Peyer's patch (tissue), 4 donors: ENCODE data around the gene TRUB1. TPM values are rescaled to one million over a fixed set of nuclear protein-coding genes. Genes with fewer than 3 reads are reported as not detected.

Experiments used
- DNase-seq, 3 donors: peaks; one replicate each; pipeline ENCODE4 v3.0.0-alpha.2; 2017 to 2019
- H3K27ac ChIP-seq, 4 donors: fragments of 200-600 bp; sonication (generic); one replicate each; pipeline ENCODE4 v1.5.1; 2016 to 2019
- H3K27me3 ChIP-seq, 2 donors: fragments of 200-600 bp; sonication (generic); one replicate each; pipeline ENCODE4 v1.5.1; 2019
- H3K36me3 ChIP-seq, 3 donors: fragments of 200-600 bp; sonication (generic); one replicate each; pipeline ENCODE4 v1.5.1; 2016 to 2019
- H3K4me1 ChIP-seq, 4 donors: fragments of 200-600 bp; sonication (generic); one replicate each; pipeline ENCODE4 v1.5.1; 2016 to 2019
- H3K4me3 ChIP-seq, 4 donors: fragments of 200-600 bp; sonication (generic); 1 replicate in 3 of 4; 2 replicates in 1 of 4; pipeline ENCODE4 v1.5.1; 2016 to 2019; ENCODE audit warnings: mild to moderate bottlenecking in 1 of 4
- H3K9me3 ChIP-seq, 4 donors: fragments of 200-600 bp; sonication (generic); one replicate each; pipeline ENCODE4 v1.5.1; 2016 to 2019; ENCODE audit warnings: mild to moderate bottlenecking in 1 of 4
- CTCF ChIP-seq, 6 experiments: fragments of 450-650 bp in 4 of 6; fragments of 200-600 bp in 2 of 6; sonication (generic) in 1 of 6; IDR thresholded peaks; one replicate each; pipeline ENCODE4 v1.5.1; 2017 to 2019; ENCODE audit warnings: antibody characterized with exemption in 6 of 6, mild to moderate bottlenecking in 3 of 6, moderate library complexity in 1 of 6
- POLR2A ChIP-seq, 2 donors: fragments of 450-650 bp; IDR thresholded peaks; one replicate each; pipeline ENCODE4 v1.5.1; 2017; ENCODE audit warnings: antibody characterized with exemption in 2 of 2, mild to moderate bottlenecking in 2 of 2, moderate library complexity in 2 of 2
- total RNA-seq, 4 donors: library from RNA; depleted of rRNA; stranded (reverse); fragments of >200 nt; gene quantifications; one replicate each; pipeline ENCODE4 v1.1.0, GENCODE V29; 2016

TRUB1 gene
- total RNA-seq, 4 donors from 2014 or later: 9.9 to 19.3 (median 14.0) TPM

- no peak for DNase-seq
- Histone ChIP-seq H3K4me3 (no peak overlapping the region), H3K9me3 (no peaks in the 10 kb centered on the region), H3K4me1 (no peaks in the 10 kb centered on the region), H3K27ac (no peak overlapping the region), H3K27me3 (no peaks in the 10 kb centered on the region), H3K36me3 (peaks cover 0 to 3% (median 0%) of the 10 kb centered on the region in 3 donors)
- TF ChIP-seq POLR2A (IDR thresholded peaks at IDR 0.05) (no peak), CTCF (IDR thresholded peaks at IDR 0.05) (no peak)
Observed at GRCh38 chr10:114953047-114953446, 15.1 kb downstream of the TRUB1 start.

- Histone ChIP-seq H3K4me3 (no peak overlapping the region), H3K27ac (no peak overlapping the region), H3K9me3 (no peaks in the 10 kb centered on the region), H3K36me3 (no peaks in the 10 kb centered on the region), H3K27me3 (no peaks in the 10 kb centered on the region), H3K4me1 (no peaks in the 10 kb centered on the region)
- DNase-seq: no peak
- TF ChIP-seq POLR2A (IDR thresholded peaks at IDR 0.05) (no peak), CTCF (IDR thresholded peaks at IDR 0.05) (no peak)
Observed at GRCh38 chr10:114955984-114956383, 18.0 kb downstream of the TRUB1 start.

GRCh38 chr10:114956466-114956865 is 18.5 kb downstream of the TRUB1 start:
- Histone ChIP-seq H3K4me3 (no peak overlapping the region), H3K27ac (no peak overlapping the region), H3K27me3 (no peaks in the 10 kb centered on the region), H3K36me3 (no peaks in the 10 kb centered on the region), H3K4me1 (no peaks in the 10 kb centered on the region), H3K9me3 (no peaks in the 10 kb centered on the region)
- no peak for TF ChIP-seq CTCF (IDR thresholded peaks at IDR 0.05)
- no peak for TF ChIP-seq POLR2A (IDR thresholded peaks at IDR 0.05)
- DNase-seq: no peak

GRCh38 chr10:114957122-114957521 is 19.1 kb downstream of the TRUB1 start:
- Histone ChIP-seq H3K27me3 (no peaks in the 10 kb centered on the region), H3K9me3 (no peaks in the 10 kb centered on the region), H3K36me3 (no peaks in the 10 kb centered on the region), H3K27ac (no peak overlapping the region), H3K4me1 (no peaks in the 10 kb centered on the region), H3K4me3 (no peak overlapping the region)
- DNase-seq: no peak
- TF ChIP-seq POLR2A (IDR thresholded peaks at IDR 0.05) (no peak), CTCF (IDR thresholded peaks at IDR 0.05) (no peak)

GRCh38 chr10:114957673-114958072 is 19.7 kb downstream of the TRUB1 start:
- no peak for TF ChIP-seq CTCF (IDR thresholded peaks at IDR 0.05)
- no peak for TF ChIP-seq POLR2A (IDR thresholded peaks at IDR 0.05)
- Histone ChIP-seq H3K4me1 (no peaks in the 10 kb centered on the region), H3K4me3 (no peak overlapping the region)

GRCh38 chr10:114962441-114962840 is 24.4 kb downstream of the TRUB1 start:
- no peaks in the 10 kb centered on the region for H3K4me1 ChIP-seq
- no peak for DNase-seq

More at GRCh38 chr10:114957673-114958072, 19.7 kb downstream of the TRUB1 start:
- H3K27ac ChIP-seq: no peak overlapping the region
- DNase-seq: no peak
- H3K9me3 ChIP-seq: no peaks in the 10 kb centered on the region
- no peaks in the 10 kb centered on the region for H3K36me3 ChIP-seq
- H3K27me3 ChIP-seq: no peaks in the 10 kb centered on the region

More at GRCh38 chr10:114962441-114962840, 24.4 kb downstream of the TRUB1 start:
- Histone ChIP-seq H3K9me3 (no peaks in the 10 kb centered on the region), H3K36me3 (no peaks in the 10 kb centered on the region), H3K4me3 (no peak overlapping the region), H3K27ac (no peak overlapping the region), H3K27me3 (no peaks in the 10 kb centered on the region)
- TF ChIP-seq CTCF (IDR thresholded peaks at IDR 0.05): no peak
- TF ChIP-seq POLR2A (IDR thresholded peaks at IDR 0.05): no peak
